Glomerular visceral epithelial cell (primary cell): ENCODE data around the gene FOXO1.

Experiments
- DNase-seq: peaks from one replicate; pipeline ENCODE4 v3.0.0-alpha.2; 2016; ENCODE audit errors: extremely low spot score

The FOXO1 gene

DNA sequence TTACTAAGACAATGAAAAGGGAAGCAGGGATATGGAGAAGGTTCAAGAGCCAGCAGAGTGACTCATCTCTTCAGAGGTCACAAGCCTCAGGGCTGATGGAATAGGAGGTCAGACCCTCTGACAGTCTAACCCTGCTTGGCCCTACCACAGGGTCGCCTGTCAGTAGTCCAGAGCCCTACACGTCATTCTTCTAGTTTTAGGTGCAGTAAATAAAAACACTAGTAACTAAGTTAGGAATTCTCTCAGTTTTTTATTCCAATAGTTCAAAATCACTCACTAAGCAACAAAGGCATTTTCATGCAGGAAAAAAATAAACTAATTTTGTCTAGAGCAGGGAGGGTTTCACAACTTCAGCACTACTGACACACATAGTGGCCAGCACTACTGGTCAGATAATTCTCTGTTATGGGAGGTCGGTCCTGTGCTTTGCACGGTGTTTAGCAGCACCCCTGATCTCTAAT, 27.2 kb downstream of the FOXO1 start:
- DNase-seq: no peak

- no peak for DNase-seq
Measured at GRCh38 chr13:40637643-40638042, 28.8 kb downstream of the FOXO1 start.

DNA sequence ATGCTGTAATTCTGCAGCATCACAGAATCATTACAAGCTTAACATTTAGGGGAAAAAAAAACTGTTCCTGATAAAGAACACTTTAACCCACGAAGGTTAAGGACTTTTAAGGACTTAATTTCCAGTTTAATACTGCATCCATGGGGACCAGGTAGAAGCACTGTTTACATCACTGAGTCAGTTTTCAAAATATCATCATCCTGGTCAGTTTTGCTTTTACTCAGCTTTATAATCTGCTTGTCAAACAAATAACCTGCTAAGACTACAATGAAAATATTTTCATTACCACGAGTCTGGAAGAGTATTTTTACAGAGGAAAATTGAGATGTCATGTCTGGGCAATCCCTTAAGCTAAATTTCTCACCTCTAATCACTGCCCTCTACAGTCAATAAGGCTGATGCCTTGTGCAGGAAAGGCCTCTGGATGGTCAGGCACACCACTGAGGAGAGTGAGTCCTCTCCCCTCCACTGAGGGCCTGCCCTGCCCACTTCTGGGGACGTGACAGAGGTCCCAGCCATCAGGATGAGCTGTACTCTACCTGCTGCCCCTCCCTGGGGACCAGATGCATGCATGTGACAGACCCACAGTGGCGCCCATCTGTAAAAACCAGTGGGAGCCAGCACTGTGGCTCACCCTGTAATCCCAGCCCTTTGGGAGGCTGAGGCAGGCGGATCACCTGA, 31.0 kb downstream of the FOXO1 start:
- DNase-seq: no peak

DNA sequence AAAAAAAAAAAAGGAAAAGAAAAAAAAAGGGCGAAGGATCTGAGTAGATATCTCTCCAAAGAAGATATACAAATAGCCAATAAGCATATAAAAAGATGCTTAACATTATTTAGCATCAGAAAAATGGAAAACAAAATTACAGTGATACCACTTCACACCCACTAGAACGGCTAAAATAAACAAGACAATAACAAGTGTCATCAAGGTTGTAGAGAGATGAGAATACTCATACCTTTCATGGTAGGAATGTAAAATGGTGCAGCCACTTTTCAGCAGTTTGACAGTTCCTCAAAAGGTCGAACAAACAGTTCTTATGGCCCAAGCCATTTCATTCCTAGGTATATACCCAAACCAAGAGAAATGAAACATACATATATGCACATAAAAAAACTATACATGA, 33.5 kb downstream of the FOXO1 start:
- no peak for DNase-seq

- DNase-seq: no peak
Measured at GRCh38 chr13:40631605-40632004, 34.8 kb downstream of the FOXO1 start.

DNA sequence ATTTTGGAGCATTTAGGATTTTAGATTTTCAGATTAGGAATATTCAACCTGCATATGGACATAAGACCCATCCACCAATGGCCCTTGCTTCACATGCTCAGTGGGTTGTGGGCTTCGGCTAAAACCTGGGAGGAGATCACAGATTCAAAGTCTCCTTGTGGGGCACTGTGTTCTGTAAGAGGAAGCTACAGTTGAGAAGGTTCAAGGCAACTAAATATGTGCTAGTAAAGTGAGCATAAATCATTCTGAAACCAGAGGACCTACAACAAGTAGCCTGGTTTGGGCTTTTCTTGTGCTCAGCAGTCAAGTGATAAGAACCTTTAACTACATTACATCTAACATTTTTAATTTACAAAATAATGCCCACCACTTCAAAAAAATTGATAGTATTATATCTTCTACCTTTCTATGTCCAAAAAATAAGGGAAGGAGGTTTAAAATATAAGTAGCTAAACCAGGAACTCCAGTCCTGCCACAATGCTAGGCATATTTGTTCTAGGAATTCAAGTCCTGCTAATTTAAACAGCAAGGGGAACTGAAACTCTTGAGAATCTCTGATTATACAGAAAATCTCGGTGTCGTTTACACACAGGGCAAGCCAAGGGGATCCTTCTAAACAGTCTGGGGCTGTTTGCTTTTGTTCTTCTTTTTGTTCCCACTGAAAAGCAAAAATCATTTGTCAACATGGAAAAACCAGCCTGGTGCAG, 36.6 kb downstream of the FOXO1 start:
- no peak for DNase-seq

GRCh38 chr13:40626977-40627376, 39.5 kb downstream of the FOXO1 start:
- no peak for DNase-seq

GRCh38 chr13:40626561-40626960, 39.9 kb downstream of the FOXO1 start:
- no peak for DNase-seq

GRCh38 chr13:40624986-40625385, 41.5 kb downstream of the FOXO1 start:
- DNase-seq: no peak

DNA sequence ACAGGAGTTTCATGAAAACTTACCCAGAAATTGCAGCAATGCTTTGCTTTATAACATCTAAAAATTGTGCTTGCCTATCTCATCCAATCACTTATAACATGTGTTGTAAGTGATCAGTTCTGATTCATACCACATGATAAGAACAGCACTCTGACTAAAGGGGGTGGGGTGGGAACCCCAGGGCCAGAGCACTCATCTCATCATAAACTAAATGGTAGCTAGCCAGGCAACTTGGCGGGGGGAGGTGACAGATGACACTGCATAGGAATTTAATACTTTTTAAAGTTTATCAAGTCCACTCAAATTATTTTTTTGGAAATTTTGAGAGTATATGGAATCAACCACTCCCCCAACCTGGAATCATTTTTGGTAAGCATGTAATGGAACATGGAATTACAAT, 42.1 kb downstream of the FOXO1 start:
- no peak for DNase-seq

DNA sequence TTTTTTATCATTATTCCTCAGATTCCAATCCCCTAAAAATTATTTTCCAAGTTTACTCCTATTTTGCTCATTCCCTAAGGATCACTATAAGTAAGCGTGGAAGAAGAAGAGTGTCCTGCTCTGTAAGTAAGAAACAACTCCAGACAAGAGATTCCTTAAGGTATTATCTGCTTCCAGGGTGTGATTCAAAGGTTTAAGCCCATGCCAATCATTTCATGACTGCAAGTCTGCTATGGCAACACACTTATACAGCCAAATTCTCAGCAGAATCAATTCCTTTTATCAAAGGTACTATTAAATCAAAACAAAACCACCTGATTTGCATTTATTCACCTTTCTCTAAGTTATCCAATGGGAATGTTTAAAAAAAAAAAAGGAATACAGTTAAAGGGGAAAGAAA, 43.7 kb downstream of the FOXO1 start:
- no peak for DNase-seq

DNA sequence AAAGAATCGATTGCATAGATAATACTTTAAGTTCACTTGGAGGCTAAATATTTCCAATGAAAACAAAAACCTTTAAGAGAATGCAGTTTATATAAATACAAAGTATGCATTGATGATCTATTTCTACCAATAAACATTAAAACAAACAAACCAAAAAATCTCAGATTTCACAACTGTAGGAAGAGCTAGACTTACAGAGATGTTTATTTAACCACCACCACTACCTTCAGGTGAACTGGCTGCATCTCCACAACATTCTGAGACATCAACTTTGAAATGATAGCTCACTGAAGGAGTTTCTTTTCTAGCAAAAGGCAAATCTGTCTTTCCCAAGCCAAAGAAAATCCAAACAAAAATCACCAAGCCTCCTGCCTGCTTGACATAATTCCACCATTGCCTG, 44.2 kb downstream of the FOXO1 start:
- DNase-seq: no peak

GRCh38 chr13:40619479-40619814, 47.0 kb downstream of the FOXO1 start:
- no peak for DNase-seq

GRCh38 chr13:40618581-40619478, 47.6 kb downstream of the FOXO1 start:
- DNase-seq: no peak

DNA sequence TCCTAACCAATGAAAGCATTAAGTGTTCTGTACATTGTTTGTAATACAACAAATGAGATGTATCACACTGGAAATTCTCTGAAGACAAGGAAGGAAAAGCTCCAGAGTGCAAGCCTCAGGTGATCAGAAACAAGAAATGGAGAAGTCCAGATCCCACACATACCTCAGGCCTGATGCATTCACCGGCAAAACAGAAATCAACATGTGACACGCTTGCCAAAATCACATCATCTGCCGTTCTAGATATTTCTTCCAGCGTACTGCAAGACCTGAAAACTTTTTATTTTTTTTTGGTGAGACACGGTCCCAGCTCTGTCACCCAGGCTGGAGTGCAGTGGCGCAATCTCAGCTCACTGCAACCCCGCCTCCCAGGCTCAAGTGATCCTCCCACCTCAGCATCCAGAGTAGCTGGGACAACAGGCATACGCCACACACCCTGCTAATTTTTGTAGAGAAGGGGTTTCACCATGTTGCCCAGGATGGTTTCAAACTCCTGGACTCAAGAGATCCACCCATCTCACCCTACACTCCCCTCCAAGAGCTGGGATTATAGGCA, 48.6 kb downstream of the FOXO1 start:
- no peak for DNase-seq

- DNase-seq: no peak
Measured at GRCh38 chr13:40615619-40616018, 50.8 kb downstream of the FOXO1 start.

DNA sequence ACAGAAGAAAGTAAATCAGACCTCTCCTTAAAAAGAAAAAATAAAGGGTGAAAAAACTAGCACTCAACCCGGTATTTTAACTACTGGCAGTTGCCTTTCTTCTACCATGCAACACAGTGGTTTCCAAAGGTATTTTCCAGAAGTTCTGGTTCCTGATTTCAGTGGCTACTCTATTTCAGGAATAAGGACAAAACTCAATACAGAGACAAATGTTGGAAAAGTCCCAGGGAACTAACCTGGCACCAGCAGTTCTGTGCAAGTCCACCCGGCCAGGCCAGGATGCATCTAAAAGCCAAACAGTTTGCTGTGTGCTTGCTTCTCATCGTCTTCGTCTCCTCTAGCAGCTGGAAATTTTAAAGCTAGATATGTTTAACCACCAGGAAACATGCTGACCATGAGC, 52.5 kb downstream of the FOXO1 start:
- DNase-seq: no peak

DNA sequence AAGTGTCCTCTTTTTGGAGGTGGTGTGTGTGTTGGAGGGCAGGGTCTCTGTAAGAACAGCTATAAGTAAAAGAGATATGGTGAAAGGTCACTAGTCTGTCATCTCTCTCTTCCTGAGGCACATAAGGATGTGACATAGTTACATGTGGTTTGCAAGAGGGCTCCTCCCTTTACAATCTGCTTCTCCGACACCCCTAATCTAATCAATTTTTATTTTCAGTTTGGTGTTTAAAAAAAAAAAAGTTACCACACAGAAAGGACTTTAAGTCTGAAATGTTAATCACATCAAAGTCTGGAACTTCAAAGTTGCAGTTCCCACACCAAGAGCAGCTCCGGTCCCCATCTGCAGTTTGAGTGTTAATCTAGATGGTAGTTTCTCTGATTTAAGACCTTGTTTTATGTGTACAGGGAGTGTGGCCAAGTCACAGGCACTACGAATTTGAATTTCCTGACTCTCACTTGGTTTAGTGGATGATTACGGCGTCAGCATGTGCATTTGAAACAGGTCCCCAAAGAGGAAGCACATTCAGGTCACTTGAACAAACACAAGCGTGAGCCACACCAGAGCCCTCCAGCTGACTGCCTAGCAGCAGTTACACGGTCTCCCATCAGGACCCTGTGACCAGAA, 53.1 kb downstream of the FOXO1 start:
- no peak for DNase-seq

DNA sequence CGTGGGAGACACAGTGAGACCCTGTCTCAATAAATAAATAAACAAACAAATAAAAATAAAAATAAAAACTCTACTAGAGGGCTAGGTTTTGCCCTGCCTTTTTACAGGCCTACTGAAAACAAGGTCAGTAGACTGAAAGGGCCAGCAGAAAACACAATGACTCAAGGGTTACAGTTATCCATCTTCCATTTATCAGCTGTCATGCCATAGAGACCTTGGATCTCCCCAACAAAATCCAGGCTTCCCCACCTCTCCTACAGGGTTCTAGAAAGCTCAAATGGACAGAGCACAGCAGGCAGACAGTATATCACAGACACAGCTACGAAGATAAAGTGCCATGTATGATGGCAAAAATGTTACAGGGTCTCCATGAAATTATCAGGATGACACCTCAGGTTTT, 54.4 kb downstream of the FOXO1 start:
- no peak for DNase-seq

GRCh38 chr13:40611635-40612034, 54.8 kb downstream of the FOXO1 start:
- DNase-seq: no peak

GRCh38 chr13:40611004-40611403, 55.4 kb downstream of the FOXO1 start:
- DNase-seq: no peak
